Measurements from ENCODE around the gene DNPEP. TPM values are rescaled to one million over a fixed set of nuclear protein-coding genes. Genes with fewer than 3 reads are reported as not detected.

DNPEP gene
- 13.9 TPM for total RNA-seq

GRCh38 chr2:219387306-219388120 lies at the start of gene DNPEP:
Gene DNPEP (minus strand): TSS chr2:219387912. CDS start chr2:219387794, 118 bp downstream.
- DNase-seq (ENCODE audit: low spot score in 2 of 2) (peak; percentile 96), FAIRE-seq (no peak)

- no peak for FAIRE-seq
- no peak for DNase-seq (ENCODE audit: low spot score in 2 of 2)
Measured at GRCh38 chr2:219437141-219437540, 49.4 kb upstream of the DNPEP start.

GRCh38 chr2:219436491-219436890 lies 48.8 kb upstream of the DNPEP start:
- FAIRE-seq (no peak), DNase-seq (ENCODE audit: low spot score in 2 of 2) (no peak)

GRCh38 chr2:219435701-219436100 lies 48.0 kb upstream of the DNPEP start:
- no peak for FAIRE-seq
- no peak for DNase-seq (ENCODE audit: low spot score in 2 of 2)

- no peak for FAIRE-seq
- no peak for DNase-seq (ENCODE audit: low spot score in 2 of 2)
Measured at GRCh38 chr2:219434718-219435525, 47.2 kb upstream of the DNPEP start, which contains the start of gene SPEG. Gene SPEG (plus strand): TSS chr2:219434843. CDS start chr2:219434978, 135 bp downstream.

DNA sequence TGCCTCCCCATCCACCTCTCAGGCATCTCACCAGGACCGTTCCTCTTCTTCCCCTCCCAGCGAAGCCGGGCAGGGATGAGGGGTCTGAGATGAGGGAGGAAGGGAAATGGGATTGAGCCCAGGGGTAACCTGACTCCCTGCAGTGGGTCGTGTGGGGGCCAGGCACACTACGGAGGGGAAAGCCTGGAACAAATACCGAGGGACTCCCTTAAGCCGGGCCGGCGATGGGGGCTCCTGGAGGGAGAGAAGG lies 46.7 kb upstream of the DNPEP start:
- FAIRE-seq (no peak), DNase-seq (ENCODE audit: low spot score in 2 of 2) (no peak)

DNA sequence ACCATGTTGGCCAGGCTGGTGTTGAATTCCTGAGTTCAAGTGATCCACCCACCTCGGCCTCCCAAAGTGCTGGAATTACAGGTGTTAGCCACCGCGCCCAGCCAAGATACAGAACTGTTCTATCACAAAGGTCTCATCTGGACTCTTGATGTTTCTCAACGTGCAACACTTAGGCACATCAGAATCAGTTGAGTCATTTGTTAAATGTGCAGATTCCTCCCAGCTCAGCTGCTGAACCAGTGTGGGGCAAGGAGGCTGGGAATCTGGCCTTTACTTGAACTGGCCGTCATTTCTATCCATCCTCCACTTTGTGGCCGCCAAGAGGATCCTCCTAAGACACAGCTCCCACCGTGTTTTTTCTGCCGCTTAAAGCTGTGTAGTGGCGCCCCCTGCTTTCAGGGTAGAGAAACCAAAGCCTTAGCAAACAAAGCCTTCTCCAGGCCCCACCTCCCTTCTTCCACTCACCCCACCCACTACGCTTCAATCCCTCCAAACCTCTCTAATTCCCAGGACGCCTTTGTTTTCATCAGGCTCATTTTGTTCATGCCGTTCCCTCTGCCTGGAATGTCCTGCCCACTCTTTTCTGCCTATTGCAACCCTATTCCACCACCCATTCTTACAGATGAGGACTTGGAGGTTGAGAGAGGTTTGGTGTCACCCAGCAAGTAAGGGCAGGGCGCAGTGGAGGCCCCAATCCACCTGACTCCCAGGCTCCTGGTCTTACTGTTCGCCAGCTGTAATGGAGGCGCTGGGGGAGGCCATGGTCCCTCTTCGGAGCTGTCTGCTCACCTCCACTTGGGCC lies 46.2 kb upstream of the DNPEP start:
- FAIRE-seq (no peak), DNase-seq (ENCODE audit: low spot score in 2 of 2) (no peak)

DNA sequence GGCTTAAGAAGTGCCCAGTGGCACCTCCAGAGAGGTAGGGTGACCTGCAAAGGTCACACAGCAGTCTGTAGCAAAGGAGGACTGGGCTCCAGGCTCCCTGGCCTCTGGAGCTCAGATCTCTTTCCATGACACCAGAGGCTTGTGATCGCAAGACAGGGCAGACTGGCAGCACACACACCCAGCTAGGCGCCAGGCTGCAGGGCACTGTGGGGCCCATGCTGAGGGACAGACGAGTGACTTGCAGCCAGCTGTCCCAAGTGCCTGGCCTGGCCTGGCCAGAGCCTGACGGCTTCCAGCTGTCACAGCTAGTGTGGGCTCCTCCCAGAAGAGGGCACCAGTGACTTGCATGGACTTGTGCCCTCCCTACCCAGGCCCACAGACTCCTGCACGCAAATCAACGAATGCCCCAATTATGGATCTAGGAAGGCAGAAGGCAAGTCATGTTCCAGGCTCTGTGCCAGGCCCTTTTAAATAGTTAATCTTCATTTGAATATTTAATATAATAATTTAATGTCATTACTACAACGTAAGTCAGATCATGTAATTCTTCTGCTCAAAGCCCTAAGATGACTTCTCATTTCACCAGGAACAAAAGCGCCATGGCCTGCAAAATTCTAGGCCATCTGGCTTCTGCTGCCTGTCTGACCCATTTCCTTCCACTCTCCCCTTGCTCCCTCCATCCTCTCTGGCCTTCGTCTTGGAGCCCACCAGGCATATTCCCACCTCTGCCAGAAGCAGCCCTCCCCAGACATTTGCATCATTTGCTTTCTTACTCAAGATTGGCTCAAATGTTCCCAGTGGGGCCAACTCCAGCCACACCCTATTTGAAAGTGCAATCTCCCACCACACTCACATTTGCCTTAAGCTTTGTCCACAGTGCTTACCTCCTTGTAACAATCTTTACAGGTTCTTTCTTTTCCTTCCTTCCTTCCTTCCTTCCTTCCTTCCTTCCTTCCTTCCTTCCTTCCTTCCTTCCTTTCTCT lies 43.2 kb upstream of the DNPEP start:
- no peak for FAIRE-seq
- DNase-seq (ENCODE audit: low spot score in 2 of 2) = no peak

DNA sequence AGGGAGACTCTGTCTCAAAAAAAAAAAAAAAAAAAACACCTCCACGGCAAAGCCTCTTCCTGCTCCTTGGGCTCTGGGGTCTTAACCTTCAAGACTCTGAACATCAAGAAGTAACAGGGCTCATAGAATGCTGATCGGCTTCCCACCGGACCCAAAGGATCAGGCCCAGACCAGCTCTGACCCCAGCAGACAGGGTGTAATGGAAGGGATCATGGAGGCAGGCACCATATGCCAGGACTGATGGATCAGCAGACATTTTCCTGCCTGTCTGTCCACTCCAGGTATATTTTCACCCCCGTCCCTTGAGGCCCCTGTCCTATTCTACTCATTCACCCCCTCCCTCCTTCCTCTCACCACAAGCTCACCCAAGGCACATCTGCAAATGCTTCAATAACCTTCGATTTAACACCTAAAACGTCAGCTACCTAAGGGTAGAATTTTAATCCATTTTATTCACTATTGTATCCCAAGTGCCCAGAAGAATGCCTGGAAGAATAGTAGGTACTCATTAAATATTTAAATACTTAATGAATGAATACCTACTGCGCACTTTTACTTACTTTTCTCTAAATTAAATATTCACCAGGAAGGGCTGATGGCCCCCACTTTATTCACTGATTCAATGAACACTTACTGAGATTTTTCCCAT lies 42.4 kb upstream of the DNPEP start:
- FAIRE-seq = no peak
- no peak for DNase-seq (ENCODE audit: low spot score in 2 of 2)

GRCh38 chr2:219428469-219428868 lies 40.8 kb upstream of the DNPEP start:
- FAIRE-seq = no peak

DNA sequence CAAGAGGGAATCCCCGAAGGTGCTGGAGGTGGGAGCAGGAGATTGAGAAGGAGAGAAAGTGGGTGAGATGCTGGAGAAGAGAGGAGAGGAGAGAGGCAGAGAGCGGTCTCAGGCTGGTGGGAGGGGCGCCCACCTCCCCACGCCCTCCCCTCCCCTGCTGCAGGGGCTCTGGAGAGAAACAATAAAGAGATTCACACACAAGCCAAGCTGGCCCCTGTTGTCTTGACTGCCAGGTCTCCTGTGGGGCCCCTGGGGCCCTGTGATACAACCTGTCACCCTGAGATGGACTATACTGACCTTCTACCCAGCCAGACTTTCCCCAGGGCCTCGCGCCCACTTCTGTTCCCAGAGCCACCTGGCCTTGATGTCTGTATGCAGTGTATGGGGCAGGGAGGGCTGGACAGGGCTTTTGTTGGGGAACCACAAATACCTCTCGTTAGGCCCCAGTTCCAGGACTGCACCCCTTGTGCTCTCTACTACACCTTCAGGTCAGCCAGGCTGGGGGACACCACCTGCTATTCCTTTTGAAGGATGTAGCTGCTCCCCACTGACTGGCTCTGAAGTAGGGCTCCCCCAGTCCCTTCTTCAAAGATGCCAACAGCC lies 38.9 kb upstream of the DNPEP start:
- DNase-seq (ENCODE audit: low spot score in 2 of 2) (no peak), FAIRE-seq (no peak)

More at GRCh38 chr2:219428469-219428868, 40.8 kb upstream of the DNPEP start:
- DNase-seq (ENCODE audit: low spot score in 2 of 2) = no peak

GRCh38 chr2:219426068-219426443 lies 38.3 kb upstream of the DNPEP start:
- DNase-seq (ENCODE audit: low spot score in 2 of 2) = no peak
- FAIRE-seq = no peak

GRCh38 chr2:219425238-219426067 lies 37.7 kb upstream of the DNPEP start:
- DNase-seq (ENCODE audit: low spot score in 2 of 2) (no peak), FAIRE-seq (no peak)

GRCh38 chr2:219423652-219424377 lies 36.1 kb upstream of the DNPEP start:
- no peak for DNase-seq (ENCODE audit: low spot score in 2 of 2)
- no peak for FAIRE-seq

DNA sequence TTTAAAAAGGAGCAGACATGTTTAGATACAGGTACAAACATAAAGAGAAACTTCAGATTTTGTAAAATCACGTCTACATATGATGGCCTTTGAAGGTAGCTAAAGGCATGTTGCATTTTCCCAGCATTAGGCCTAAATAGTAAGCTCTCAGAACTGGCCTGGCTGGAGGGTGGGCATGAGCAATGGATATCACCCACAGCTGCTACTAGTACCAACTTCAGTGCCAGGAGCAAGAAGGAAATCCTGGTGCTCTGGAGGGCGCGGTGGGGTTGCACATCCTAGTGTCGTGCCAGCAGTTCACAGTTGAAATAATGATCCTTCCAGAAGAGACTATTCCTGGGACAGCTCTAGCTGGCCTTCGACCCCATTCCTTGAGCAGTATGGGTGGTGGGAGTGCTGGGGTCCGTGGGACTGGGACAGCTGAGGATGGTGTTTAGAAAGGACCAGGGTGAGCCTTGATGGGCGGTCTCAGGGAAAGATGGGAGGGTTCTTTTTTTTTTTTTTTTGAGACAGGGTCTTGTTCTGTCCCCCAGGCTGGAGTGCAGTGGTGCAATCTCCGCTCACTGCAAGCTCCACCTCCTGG lies 35.3 kb upstream of the DNPEP start:
- DNase-seq (ENCODE audit: low spot score in 2 of 2) (no peak), FAIRE-seq (no peak)

DNA sequence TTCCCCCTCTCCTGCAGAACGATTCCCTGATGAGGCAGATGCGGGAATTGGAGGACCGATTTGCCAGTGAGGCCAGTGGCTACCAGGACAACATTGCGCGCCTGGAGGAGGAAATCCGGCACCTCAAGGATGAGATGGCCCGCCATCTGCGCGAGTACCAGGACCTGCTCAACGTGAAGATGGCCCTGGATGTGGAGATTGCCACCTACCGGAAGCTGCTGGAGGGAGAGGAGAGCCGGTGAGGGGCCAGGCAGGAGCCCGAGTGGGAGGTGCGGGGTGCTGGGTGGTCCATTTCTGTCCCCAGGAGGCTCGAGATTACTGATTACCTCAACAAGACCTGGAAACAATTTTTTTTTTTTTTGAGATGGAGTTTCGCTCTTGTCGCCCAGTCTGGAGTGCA lies 33.6 kb upstream of the DNPEP start:
- no peak for DNase-seq (ENCODE audit: low spot score in 2 of 2)
- no peak for FAIRE-seq

GRCh38 chr2:219420687-219421086 lies 33.0 kb upstream of the DNPEP start:
- DNase-seq (ENCODE audit: low spot score in 2 of 2) = no peak
- FAIRE-seq = no peak

Measured in frontal cortex (tissue), 4 donors.